WERI-Rb-1 (cell line): ENCODE measurements around the gene RABGAP1L.
"Not testable (repeated sequence)": the region's sequence is repeated elsewhere in the genome, so short reads cannot be mapped to it uniquely, and the experiment has no call there.

Experiments
- DNase-seq: peaks from one replicate; pipeline ENCODE4 v3.0.0-alpha.2; 2020
- H3K27ac ChIP-seq: fragments of 250-450 bp; sonication (Bioruptor Pico); 2 replicates; pipeline ENCODE4 v1.5.1; 2020; ENCODE audit warnings: mild to moderate bottlenecking, moderate library complexity
- H3K27me3 ChIP-seq: fragments of 250-450 bp; sonication (Bioruptor Pico); 2 replicates; pipeline ENCODE4 v1.5.1; 2021; ENCODE audit warnings: mild to moderate bottlenecking, low read depth, moderate library complexity; ENCODE audit not compliant: insufficient read depth, severe bottlenecking
- H3K36me3 ChIP-seq: fragments of 250-450 bp; sonication (Bioruptor Pico); 2 replicates; pipeline ENCODE4 v1.5.1; 2020; ENCODE audit warnings: mild to moderate bottlenecking, moderate library complexity
- H3K4me3 ChIP-seq: 2 replicates; pipeline ENCODE4 v1.5.1; 2011; ENCODE audit warnings: low read depth, mild to moderate bottlenecking, control low read depth, low read length
- H3K9me3 ChIP-seq: fragments of 250-450 bp; sonication (Bioruptor Pico); 2 replicates; pipeline ENCODE4 v1.5.1; 2021; ENCODE audit warnings: mild to moderate bottlenecking, moderate library complexity; ENCODE audit not compliant: severe bottlenecking
- TF ChIP-seq, protein P1 (sequence below): IDR thresholded peaks from 2 replicates; pipeline ENCODE4 v1.5.1; 2011; ENCODE audit warnings: low read depth, mild to moderate bottlenecking, control low read depth, inconsistent platforms, low read length

RABGAP1L gene

DNA sequence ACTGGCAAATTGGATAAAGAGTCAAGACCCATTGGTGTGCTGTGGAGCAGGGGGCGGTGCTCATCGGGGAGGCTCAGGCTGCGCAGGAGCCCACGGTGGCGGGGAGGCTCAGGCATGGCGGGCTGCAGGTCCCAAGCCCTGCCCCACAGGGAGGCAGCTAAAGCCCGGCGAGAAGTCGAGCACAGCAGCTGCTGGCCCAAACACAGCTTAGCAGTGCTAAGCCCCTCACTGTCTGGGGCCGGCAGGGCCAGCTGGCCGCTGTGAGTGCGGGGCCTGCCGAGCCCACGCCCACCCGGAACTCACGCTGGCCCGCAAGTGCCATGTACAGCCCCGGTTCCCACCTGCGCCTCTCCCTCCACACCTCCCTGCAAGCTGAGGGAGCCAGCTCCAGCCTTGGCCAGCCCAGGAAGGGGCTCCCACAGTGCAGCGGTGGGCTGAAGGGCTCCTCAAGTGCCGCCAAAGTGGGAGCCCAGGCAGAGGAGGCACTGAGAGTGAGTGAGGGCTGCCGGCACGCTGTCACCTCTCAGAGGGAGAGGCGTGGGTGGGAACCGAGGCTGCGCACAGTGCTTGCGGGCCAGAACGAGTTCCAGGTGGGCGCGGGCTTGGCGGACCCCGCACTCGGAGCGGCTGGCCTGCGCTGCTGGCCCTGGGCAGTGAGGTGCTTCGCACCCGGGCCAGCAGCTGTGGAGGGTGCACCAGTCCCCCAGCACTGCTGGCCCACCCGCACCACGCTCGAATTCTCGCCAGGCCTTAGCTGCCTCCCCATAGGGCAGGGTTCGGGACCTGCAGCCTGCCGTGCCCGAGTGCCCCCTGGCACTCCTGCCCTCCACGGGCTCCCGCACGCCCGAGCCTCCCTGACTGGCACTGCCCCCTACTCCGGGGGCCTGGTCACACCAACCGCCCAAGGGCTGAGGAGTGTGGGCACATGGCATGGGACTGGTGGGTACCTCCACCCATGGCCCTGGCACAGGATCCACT lies 551.8 kb downstream of the RABGAP1L start:
- no peak for DNase-seq
- no peaks in the 10 kb centered on the region for H3K27me3 ChIP-seq
- TF ChIP-seq, protein P1, sequence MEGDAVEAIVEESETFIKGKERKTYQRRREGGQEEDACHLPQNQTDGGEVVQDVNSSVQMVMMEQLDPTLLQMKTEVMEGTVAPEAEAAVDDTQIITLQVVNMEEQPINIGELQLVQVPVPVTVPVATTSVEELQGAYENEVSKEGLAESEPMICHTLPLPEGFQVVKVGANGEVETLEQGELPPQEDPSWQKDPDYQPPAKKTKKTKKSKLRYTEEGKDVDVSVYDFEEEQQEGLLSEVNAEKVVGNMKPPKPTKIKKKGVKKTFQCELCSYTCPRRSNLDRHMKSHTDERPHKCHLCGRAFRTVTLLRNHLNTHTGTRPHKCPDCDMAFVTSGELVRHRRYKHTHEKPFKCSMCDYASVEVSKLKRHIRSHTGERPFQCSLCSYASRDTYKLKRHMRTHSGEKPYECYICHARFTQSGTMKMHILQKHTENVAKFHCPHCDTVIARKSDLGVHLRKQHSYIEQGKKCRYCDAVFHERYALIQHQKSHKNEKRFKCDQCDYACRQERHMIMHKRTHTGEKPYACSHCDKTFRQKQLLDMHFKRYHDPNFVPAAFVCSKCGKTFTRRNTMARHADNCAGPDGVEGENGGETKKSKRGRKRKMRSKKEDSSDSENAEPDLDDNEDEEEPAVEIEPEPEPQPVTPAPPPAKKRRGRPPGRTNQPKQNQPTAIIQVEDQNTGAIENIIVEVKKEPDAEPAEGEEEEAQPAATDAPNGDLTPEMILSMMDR: no peak
- no peak overlapping the region for H3K27ac ChIP-seq
- peaks cover 6% of the 10 kb centered on the region for H3K9me3 ChIP-seq
- H3K4me3 ChIP-seq: no peak overlapping the region
- H3K36me3 ChIP-seq: no peaks in the 10 kb centered on the region

DNA sequence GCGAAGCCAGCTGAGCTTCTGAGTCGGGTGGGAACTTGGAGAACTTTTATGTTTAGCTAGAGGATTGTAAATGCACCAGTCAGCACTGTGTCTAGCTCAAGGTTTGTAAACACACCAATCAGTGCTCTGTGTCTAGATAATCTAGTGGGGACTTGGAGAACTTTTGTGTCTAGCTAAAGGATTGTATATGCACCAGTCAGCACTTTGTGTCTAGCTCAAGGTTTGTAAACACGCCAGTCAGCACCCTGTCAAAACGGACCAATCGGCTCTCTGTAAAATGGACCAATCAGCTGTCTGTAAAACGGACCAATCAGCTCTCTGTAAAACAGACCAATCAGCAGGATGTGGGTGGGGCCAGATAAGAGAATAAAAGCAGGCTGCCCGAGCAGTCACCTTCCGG lies 552.5 kb downstream of the RABGAP1L start:
- not testable (repeated sequence) for H3K27me3 ChIP-seq, DNase-seq, H3K36me3 ChIP-seq, H3K9me3 ChIP-seq, H3K4me3 ChIP-seq, H3K27ac ChIP-seq

DNA sequence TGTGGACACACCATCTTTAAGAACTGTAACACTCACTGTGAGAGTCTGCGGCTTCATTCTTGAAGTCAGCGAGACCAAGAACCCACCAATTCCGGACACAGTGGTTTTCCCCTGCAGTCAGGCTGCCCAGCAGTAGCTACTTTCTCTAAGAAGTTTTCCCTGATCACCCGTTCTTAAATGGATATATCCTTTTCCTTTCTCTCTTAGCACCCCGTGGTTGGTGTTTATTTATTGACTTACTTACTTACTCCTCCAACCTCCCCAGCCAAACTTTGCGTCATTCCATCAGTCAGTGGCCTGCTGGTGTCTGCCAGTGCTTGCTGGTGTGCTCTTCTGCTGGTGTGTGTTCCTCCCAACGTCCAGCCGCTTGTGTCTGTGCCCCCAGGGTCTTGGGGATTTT lies 553.2 kb downstream of the RABGAP1L start:
- H3K9me3 ChIP-seq: peaks cover 6% of the 10 kb centered on the region
- DNase-seq: no peak
- no peaks in the 10 kb centered on the region for H3K27me3 ChIP-seq
- H3K4me3 ChIP-seq: no peak overlapping the region
- no peak overlapping the region for H3K27ac ChIP-seq
- TF ChIP-seq, protein P1: no peak
- no peaks in the 10 kb centered on the region for H3K36me3 ChIP-seq

DNA sequence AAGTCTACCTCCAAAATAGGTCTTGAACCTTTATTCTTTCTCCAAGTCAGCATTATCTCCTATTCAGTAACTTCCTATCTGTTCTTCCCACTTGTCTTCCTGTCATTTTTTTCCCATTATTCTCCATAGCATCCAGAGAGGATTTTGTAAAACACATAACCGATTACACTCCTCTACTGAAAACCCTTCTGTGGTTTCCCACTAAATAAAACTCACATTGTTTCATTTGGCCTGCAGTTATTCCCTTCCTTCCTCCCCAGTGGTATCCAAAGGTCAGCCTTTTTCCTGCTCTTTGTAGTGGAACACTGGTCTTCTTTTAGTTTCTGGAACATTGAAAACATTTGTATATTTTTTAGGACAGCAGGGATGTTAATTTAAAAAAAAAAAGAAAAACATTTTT lies 554.5 kb downstream of the RABGAP1L start:
- Histone ChIP-seq H3K4me3 (no peak overlapping the region), H3K9me3 (peaks cover 6% of the 10 kb centered on the region), H3K27me3 (no peaks in the 10 kb centered on the region), H3K27ac (no peak overlapping the region), H3K36me3 (no peaks in the 10 kb centered on the region)
- TF ChIP-seq, protein P1: no peak
- no peak for DNase-seq

DNA sequence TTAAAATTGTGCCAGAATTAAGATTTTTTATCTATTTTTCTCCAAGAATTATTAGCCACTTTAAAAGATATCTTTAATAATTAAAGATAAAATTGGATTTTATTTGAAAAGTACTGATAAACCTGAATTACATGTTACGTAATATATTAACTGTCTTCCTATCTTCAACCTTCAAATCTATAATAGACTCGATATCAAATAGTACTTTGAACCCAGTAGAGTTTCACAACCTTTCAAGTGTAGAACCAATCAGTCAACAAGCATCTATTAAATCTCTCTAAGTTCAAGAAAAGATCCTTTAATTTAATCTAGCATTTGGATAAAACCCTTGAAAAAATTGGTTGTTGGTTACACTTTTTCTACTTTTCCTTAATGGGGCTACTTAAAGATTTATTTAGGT lies 559.9 kb downstream of the RABGAP1L start:
- H3K9me3 ChIP-seq: no peaks in the 10 kb centered on the region
- no peaks in the 10 kb centered on the region for H3K27me3 ChIP-seq
- no peak overlapping the region for H3K27ac ChIP-seq
- H3K36me3 ChIP-seq: no peaks in the 10 kb centered on the region
- TF ChIP-seq, protein P1: no peak
- H3K4me3 ChIP-seq: no peak overlapping the region
- DNase-seq: no peak

DNA sequence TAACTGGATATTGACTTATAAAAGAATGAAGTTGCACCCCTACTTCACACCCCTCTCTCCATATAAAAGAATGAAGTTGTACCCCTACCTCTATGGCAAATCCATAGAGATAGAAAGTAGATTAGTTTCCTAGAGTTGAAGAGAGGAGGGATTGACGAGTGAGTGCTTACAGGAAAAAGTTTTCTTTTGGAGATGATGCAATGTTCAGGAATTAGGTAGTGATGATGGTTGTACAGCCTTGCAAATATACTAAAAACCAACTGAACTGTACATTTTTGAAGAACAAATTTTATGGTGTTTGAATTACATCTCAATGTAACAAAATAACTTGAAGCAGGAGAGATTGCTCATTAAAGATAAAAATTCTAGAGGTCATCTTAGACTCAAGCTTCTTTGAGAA lies 561.3 kb downstream of the RABGAP1L start:
- Histone ChIP-seq H3K27me3 (no peaks in the 10 kb centered on the region), H3K27ac (no peak overlapping the region), H3K9me3 (no peaks in the 10 kb centered on the region), H3K36me3 (no peaks in the 10 kb centered on the region), H3K4me3 (no peak overlapping the region)
- TF ChIP-seq, protein P1: no peak
- no peak for DNase-seq
